ENCODE results near the gene RBM7. TPM values are rescaled to one million over a fixed set of nuclear protein-coding genes. Genes with fewer than 3 reads are reported as not detected.

Gene RBM7
- total and polyA plus RNA-seq, 8 donors, result 28.7 to 59.7 (median 49.2) TPM

DNA sequence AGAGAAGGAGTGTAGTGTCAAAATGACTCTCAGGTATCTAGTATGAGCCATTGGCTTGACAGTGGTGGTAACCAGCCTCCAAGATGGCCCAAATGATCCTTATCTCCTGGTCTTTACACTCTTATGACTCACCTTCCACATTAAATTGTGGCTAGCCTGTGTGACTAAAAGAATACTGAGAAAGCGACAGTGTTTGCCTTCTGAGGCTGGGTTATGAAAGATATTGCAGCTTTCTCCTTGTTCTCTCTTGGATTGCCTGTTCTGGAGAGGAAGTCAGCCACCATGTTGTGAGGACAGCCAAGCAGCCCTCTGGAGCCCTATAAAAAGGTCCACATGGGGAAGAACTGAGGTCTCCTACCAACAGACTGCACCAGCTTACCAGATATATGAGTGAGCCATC lies 16.0 kb upstream of the RBM7 start:
- Histone ChIP-seq H3K27ac (no peak overlapping the region), H3K27me3 (no peaks in the 10 kb centered on the region), H3K4me3 (no peak overlapping the region), H3K36me3 (no peaks in the 10 kb centered on the region), H3K9me3 (peaks cover 0 to 3% of the 10 kb centered on the region in 2 donors), H3K4me1 (no peaks in the 10 kb centered on the region)
- intact Hi-C loops (cut with DNase I), result no loop called here
- DNase-seq (no peak), ATAC-seq (no peak)
- TF ChIP-seq, protein P1, sequence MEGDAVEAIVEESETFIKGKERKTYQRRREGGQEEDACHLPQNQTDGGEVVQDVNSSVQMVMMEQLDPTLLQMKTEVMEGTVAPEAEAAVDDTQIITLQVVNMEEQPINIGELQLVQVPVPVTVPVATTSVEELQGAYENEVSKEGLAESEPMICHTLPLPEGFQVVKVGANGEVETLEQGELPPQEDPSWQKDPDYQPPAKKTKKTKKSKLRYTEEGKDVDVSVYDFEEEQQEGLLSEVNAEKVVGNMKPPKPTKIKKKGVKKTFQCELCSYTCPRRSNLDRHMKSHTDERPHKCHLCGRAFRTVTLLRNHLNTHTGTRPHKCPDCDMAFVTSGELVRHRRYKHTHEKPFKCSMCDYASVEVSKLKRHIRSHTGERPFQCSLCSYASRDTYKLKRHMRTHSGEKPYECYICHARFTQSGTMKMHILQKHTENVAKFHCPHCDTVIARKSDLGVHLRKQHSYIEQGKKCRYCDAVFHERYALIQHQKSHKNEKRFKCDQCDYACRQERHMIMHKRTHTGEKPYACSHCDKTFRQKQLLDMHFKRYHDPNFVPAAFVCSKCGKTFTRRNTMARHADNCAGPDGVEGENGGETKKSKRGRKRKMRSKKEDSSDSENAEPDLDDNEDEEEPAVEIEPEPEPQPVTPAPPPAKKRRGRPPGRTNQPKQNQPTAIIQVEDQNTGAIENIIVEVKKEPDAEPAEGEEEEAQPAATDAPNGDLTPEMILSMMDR (IDR thresholded peaks at IDR 0.05), result no peak

DNA sequence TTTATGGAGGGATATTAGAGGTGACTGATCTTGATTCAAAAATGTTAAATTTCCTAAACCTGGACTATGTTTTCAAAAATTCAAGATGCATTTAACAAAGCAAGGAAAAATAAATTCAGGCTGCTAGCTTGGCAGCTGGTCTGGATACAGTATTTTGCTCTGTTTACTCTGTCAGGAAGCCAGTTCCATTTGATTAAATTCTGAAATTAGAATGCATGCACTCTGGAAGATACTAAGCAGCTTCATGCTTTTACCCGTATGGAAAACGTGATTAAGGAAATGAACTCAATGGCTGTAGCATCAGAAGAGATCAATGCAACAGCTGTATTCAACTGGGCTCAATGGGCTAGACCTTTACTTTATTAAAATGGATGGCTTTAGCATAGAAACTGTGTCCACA lies 14.3 kb upstream of the RBM7 start:
- Histone ChIP-seq H3K4me3 (no peak overlapping the region), H3K9me3 (peaks cover 0 to 3% of the 10 kb centered on the region in 2 donors), H3K27ac (no peak overlapping the region), H3K27me3 (no peaks in the 10 kb centered on the region), H3K36me3 (no peaks in the 10 kb centered on the region), H3K4me1 (no peaks in the 10 kb centered on the region)
- TF ChIP-seq, protein P1 (IDR thresholded peaks at IDR 0.05), result no peak
- intact Hi-C loops (cut with DNase I), result no loop called here
- DNase-seq (no peak), ATAC-seq (no peak)

DNA sequence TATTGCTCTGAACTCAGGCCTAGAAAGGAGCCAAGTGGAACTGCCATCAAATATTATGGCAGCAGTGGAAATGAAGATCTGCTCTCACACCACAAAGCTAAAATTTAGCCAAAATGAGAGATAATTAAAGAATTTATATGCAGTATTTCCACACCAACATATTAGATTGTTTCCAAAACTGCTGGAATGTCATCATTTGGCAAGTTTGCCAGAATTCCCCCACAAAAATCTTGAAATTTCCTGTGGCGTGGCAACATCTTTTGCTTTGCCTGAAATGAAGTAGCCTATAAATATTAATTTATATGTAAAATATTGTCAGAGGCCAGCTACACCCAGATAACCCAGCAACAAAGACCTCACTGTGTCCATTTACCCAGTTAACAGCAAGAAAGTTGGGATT lies 13.9 kb upstream of the RBM7 start:
- ATAC-seq (no peak), DNase-seq (no peak)
- Histone ChIP-seq H3K4me1 (no peaks in the 10 kb centered on the region), H3K27ac (no peak overlapping the region), H3K4me3 (no peak overlapping the region), H3K36me3 (no peaks in the 10 kb centered on the region), H3K9me3 (peaks cover 0 to 3% of the 10 kb centered on the region in 2 donors), H3K27me3 (no peaks in the 10 kb centered on the region)
- TF ChIP-seq, protein P1 (IDR thresholded peaks at IDR 0.05), result no peak
- intact Hi-C loops (cut with DNase I), result no loop called here

DNA sequence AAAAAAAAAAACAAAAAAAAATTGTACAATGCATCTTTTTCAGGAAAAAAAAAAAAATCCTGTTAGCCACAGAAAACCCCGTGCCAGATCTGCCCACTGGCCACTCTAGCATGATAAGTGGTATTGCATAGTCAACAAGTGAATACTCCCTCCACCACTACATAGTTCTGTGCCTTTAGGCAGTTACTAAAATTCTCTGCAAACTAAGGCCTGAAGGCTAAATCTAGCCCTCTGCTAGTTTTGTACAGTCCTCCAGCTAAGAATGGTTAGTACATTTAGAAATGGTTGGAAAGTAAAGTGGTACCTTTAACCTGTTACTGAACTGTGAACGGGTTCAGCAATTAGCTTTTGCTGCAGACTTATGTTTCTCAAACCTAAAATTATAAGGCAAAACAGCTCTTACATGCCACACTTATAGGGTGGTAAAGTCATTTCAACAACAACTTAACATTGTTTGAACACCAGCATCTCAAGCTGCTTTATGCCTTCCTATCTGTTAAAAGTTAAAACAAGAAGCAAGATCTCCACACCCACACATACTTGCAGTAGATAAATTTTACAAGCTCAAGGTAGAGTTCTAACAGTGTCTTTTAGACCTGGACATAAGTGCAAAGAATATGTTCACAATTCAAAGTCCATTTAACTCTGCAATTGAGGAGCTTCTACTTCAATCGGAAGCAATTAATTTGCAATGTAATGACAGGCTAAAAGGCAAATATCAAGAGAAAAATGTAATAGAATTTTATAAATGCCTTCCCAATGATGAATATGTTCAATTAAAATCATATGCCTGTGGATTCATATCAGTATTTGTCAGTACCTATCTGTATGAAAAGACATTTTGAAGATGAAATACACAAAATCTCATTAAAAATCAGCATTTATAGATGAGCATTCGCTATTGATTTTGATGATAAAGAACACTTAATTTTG lies 7.5 kb upstream of the RBM7 start:
- Histone ChIP-seq H3K9me3 (no peaks in the 10 kb centered on the region), H3K36me3 (no peaks in the 10 kb centered on the region), H3K27me3 (no peaks in the 10 kb centered on the region), H3K4me1 (peaks cover 0 to 11% of the 10 kb centered on the region in 2 donors), H3K4me3 (no peak overlapping the region), H3K27ac (no peak overlapping the region)
- ATAC-seq, result peak; percentile 65
- TF ChIP-seq, protein P1 (IDR thresholded peaks at IDR 0.05), result no peak
- DNase-seq, result no peak
- intact Hi-C loops (cut with DNase I), result no loop called here

DNA sequence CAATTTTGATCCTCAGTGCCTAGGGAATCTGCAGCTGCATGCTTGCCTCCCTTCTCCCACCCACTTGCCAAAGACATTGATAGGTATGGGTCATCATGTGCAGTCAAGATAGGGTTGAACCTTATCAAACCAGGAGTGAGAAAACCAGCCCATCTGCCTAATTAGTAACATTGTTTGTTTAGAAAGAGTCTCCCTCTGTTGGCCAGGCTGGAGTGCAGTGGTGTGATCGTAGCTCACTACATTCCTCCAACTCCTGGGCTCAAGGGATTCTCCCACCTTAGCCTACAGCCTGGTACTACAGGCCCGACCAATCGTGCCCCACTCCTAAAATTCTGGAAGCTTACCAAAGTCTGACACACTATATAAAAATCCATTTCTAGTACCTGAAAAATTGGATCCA lies 4.7 kb upstream of the RBM7 start:
- H3K27me3 ChIP-seq, result no peaks in the 10 kb centered on the region
- no peak for DNase-seq
- ATAC-seq, result no peak

More for the DNA sequence above, 4.7 kb upstream of the RBM7 start:
- intact Hi-C loops (cut with DNase I), result no loop called here
- no peak overlapping the region for H3K4me3 ChIP-seq
- peaks cover 13 to 29% of the 10 kb centered on the region in 2 donors for H3K4me1 ChIP-seq
- TF ChIP-seq, protein P1 (IDR thresholded peaks at IDR 0.05), result no peak
- no peaks in the 10 kb centered on the region for H3K9me3 ChIP-seq
- H3K27ac ChIP-seq, result no peak overlapping the region
- H3K36me3 ChIP-seq, result no peaks in the 10 kb centered on the region
